GM21825 (cell line): ENCODE data around the gene ARL17B.
"Not testable (repeated sequence)": the region's sequence is repeated elsewhere in the genome, so short reads cannot be mapped to it uniquely, and the experiment has no call there.

Source experiments
- ATAC-seq: cut with Tn5 transposase; IDR thresholded peaks from one replicate; pipeline ENCODE4 v1.9.1; 2021; ENCODE audit warnings: mild to moderate bottlenecking, moderate library complexity; ENCODE audit not compliant: unreplicated experiment

The ARL17B gene

GRCh38 chr17:46252804-46253203, 108.8 kb downstream of the ARL17B start:
- not testable (repeated sequence) for ATAC-seq

GRCh38 chr17:46249153-46249552, 112.4 kb downstream of the ARL17B start:
- not testable (repeated sequence) for ATAC-seq

- ATAC-seq = not testable (repeated sequence)
Observed at GRCh38 chr17:46244949-46245768, 116.4 kb downstream of the ARL17B start.

GRCh38 chr17:46244339-46244913, 117.1 kb downstream of the ARL17B start:
- not testable (repeated sequence) for ATAC-seq

- not testable (repeated sequence) for ATAC-seq
Observed at GRCh38 chr17:46243928-46244327, 117.6 kb downstream of the ARL17B start.

DNA sequence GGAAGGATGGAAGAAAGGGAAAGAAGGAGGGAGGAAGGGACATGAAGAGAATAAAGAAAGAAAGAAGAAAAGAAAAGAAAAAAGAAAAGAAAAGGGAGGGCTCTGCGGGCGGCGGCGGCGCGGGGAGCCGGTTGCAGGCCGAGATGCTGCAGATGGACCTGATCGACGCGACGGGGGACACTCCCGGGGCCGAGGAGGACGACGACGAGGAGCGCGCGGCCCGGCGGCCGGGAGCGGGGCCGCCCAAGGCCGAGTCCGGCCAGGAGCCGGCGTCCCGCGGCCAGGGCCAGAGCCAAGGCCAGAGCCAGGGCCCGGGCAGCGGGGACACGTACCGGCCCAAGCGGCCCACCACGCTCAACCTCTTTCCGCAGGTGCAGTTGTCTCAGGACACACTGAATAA, 118.1 kb downstream of the ARL17B start:
- not testable (repeated sequence) for ATAC-seq

GRCh38 chr17:46231359-46231758, 130.2 kb downstream of the ARL17B start:
- ATAC-seq = not testable (repeated sequence)

DNA sequence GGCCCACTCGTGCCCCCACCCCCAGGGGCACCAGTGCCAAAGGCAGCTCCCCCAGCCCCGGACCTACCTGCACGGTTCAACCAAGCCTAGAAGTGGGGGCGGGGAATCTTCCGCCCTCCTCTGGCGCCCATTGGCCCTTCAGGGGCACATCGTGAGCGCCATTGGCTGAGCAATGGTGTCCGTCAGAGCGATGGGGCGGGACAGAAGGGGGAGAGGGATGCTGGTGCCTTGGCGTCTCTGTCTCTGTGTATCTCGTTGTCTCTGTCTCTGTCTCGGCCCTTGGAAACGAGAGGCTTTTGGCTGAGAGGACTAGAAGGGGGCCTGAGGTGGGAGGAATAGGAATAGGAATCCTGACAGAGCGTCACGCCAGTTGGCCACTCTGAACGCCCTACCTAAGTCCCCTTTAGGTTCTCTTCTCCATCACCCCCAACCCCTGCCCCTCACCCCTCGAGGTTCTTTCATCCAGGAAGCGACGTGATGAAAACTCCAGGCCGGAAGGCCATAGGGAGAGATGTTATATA, 136.2 kb downstream of the ARL17B start:
- ATAC-seq = peak; percentile 98

DNA sequence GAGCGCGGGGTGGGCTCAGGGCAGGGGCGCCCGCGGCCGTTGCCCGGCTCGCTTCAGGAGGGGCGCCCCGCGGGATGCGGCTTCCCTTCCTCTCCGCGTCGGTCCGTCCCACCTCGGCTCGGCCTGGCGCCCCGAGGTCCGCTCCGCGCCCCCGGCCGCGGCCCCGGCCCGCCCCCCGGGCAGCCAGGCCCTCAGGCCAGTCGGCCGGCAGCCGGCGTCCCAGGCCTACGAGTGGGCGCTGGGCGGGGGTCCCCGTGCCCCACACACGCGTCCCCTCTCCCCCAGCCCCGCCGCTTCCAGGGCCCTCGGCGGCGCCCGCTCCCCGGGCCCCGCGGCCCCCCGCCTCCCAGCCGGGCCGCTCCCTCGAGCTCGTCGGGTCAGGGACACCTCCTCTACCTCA, 136.7 kb downstream of the ARL17B start:
- ATAC-seq = peak; percentile 25
